Activated CD8-positive, alpha-beta memory T cell treated with anti-CD3 and anti-CD28 coated beads, Interleukin-2, amount 50 U/mL, for 1 hour (primary cell): Measurements from ENCODE around the gene EVI5L.

Source experiments
- DNase-seq: peaks from one replicate; pipeline ENCODE4 v3.0.0-alpha.2; 2020; ENCODE audit errors: extremely low read depth

EVI5L gene

DNA sequence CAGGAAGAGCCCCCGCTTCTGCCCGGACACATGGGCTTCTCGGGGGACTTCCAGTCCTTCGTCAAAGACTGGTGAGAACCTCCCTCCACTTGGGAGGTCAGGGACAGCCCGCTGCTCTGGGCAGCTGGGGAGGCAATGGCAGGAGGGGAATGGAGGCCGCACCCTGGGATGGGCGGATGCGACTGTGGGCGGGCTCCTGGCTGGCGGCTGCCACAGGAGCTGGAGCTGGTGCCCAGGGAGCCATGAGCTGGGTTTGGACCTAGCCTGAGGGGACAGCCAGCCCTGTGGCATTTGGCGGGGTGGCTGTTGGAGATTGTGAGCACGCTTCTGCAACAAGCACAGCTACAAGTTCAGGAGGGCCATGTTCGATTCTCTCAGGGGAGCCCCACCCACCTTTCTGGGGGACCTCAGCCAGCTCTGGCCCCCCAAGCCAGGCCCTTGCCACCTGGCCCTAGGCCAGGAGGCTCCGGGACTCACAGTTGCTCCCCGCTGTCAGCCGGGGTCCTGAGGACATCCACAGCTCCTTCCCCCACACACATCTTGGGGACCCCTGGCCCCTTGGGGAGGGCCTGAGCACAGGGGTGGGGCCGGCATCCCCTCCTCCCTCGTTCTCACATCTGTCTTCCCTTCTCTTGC, 81.6 kb downstream of the EVI5L start:
- no peak for DNase-seq

- no peak for DNase-seq
Measured at GRCh38 chr19:7912144-7912696, 82.2 kb downstream of the EVI5L start.

DNA sequence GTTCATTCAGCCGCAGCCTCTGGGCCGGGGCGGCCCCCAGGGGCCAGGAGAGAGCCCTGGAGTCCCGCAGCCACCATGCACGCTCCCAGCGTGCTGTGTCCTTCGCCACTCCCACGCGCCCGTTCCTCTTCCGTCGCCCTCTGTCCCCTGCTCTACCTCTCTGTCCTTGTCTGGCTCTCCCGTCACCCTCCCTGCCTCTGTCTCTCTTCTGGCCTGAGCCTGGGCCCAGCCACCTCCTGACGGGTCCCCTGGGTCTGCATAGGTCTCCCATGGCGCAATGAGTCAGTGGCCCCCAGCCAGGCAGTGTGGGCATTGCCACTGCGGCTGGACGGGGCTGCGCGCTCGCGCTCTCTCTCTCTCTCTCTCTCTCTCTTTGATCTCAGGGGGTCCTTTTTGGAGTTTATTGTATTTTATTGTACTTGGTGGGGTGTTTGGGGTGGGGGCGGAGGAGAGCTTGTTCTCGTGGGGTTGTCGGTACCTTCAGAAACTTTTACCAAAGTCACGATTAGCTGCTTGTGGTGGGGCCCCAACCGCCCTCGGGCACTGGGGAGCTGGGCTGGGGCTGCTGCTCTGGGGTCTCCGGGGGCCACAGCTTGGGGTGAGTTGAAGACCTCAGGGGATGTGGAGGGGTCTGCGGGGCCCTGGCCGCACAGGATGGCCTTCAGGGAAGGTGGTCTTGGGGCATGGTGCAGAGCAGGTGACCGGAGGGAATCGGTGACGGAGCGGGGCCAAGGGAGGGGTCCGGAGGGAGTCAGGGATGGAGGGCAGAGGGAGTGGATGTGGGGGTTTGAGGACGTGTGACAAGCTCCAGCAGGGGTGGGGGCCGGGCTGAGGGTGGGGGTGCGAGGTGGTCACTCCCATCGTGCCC, 82.9 kb downstream of the EVI5L start:
- DNase-seq = no peak

DNA sequence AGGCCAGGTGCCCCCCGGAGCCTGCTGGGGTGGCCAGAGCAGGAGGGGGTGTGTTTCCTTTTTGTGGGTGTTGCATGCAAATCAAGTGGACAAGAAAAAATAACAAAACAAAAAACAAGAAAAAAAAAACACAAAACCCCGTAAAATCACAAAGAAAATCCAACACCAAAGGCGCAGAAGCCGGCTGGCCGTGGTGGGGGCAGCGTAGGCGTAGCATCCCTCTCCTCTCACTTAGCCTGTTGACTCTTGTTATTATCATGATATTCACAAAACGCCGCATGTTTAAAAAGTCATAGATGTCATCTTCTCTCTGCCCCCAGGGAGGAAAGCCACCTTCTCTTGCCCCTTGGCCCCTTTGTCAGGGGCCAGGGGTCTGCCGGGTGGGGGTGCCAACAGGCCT, 83.6 kb downstream of the EVI5L start:
- DNase-seq = no peak

- DNase-seq = no peak
Measured at GRCh38 chr19:7914099-7914498, 84.1 kb downstream of the EVI5L start.
